ENCODE results near the gene DNAJC1.

Gene DNAJC1

DNA sequence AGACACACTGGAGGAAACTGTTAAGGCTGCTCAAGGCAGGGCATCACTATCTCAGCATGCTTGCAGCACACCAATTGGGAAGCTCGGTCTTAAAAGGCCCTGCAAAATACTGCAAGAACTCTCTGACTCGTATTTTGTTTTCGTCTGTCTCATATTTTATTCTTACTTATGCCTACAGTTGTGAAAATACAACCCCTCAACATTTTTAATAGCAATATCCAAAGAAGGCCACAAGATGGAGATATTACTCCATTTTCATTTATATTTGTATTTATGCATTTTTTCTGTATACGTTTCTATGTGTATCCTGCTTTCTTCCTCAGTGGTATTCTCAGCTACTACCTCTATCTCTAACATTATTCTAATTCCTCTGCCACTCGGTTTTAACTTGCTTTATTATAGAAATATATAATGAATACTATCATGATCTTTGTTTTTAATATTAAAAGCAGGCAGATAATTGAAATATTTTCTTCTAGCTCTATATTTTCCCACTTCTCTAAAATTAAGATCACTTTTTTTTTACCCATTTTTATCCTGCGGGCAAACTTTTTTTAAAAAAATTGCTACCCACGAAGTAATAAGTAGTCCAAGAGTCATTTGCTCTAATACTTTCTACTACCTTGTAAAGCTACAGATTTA, 10.0 kb downstream of the DNAJC1 start:
- no peak overlapping the region for H2AFZ ChIP-seq (ENCODE audit: low read depth, low read length, severe bottlenecking)
- no peak overlapping the region for H3K4me2 ChIP-seq (ENCODE audit: low read depth, low read length, poor library complexity, severe bottlenecking)
- TF ChIP-seq, protein P1, sequence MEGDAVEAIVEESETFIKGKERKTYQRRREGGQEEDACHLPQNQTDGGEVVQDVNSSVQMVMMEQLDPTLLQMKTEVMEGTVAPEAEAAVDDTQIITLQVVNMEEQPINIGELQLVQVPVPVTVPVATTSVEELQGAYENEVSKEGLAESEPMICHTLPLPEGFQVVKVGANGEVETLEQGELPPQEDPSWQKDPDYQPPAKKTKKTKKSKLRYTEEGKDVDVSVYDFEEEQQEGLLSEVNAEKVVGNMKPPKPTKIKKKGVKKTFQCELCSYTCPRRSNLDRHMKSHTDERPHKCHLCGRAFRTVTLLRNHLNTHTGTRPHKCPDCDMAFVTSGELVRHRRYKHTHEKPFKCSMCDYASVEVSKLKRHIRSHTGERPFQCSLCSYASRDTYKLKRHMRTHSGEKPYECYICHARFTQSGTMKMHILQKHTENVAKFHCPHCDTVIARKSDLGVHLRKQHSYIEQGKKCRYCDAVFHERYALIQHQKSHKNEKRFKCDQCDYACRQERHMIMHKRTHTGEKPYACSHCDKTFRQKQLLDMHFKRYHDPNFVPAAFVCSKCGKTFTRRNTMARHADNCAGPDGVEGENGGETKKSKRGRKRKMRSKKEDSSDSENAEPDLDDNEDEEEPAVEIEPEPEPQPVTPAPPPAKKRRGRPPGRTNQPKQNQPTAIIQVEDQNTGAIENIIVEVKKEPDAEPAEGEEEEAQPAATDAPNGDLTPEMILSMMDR (IDR thresholded peaks at IDR 0.05; ENCODE audit: insufficient read depth, low read length, poor library complexity, severe bottlenecking) = peak; percentile 28
- no peak for TF ChIP-seq EZH2phosphoT487 (conservative IDR thresholded peaks at IDR 0.05; ENCODE audit: low read length)
- no peaks in the 10 kb centered on the region for H3K36me3 ChIP-seq (ENCODE audit: low read length)
- H4K20me1 ChIP-seq (ENCODE audit: low read depth, low read length) = no peaks in the 10 kb centered on the region
- H3K27ac ChIP-seq (ENCODE audit: low read depth, low read length) = no peak overlapping the region
- no peak overlapping the region for H3K4me3 ChIP-seq (ENCODE audit: insufficient read depth, low read length, poor library complexity, severe bottlenecking)
- no peaks in the 10 kb centered on the region for H3K9me2 ChIP-seq (replicated peaks; ENCODE audit: insufficient read depth, low read length)
- no peaks in the 10 kb centered on the region for H3F3A ChIP-seq (ENCODE audit: insufficient read depth)
- H3K9ac ChIP-seq (ENCODE audit: low read length) = no peak overlapping the region
- no peaks in the 10 kb centered on the region for H3K79me2 ChIP-seq (ENCODE audit: insufficient read depth, low read length)
- H3K9me3 ChIP-seq (ENCODE audit: insufficient read depth, low read length) = no peaks in the 10 kb centered on the region
- H3K27me3 ChIP-seq (ENCODE audit: low read length) = no peaks in the 10 kb centered on the region

DNA sequence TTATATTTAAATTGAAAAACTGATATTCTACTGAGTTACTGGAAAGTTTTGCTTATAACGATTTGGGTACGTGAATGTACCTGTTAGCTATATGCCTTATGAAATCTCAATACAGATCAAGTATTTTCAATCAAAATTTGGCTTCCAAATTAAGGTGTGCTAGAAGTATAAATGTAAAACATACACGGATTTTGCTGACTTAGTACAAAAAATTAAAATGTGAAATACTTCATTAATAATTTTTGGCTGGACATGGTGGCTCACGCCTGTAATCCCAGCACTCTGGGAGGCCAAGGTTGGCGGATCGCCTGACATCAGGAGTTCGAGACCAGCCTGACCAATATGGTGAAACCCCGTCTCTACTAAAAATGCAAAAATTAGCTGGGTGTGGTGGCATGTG, 11.7 kb downstream of the DNAJC1 start:
- TF ChIP-seq, protein P1 (IDR thresholded peaks at IDR 0.05; ENCODE audit: insufficient read depth, low read length, poor library complexity, severe bottlenecking) = no peak
- no peak for TF ChIP-seq EZH2phosphoT487 (conservative IDR thresholded peaks at IDR 0.05; ENCODE audit: low read length)
- Histone ChIP-seq H3K36me3 (ENCODE audit: low read length) (no peaks in the 10 kb centered on the region), H2AFZ (ENCODE audit: low read depth, low read length, severe bottlenecking) (no peak overlapping the region), H3K27ac (ENCODE audit: low read depth, low read length) (no peak overlapping the region), H3K9ac (ENCODE audit: low read length) (no peak overlapping the region), H3K9me3 (ENCODE audit: insufficient read depth, low read length) (no peaks in the 10 kb centered on the region), H3K4me3 (ENCODE audit: insufficient read depth, low read length, poor library complexity, severe bottlenecking) (no peak overlapping the region), H3K9me2 (replicated peaks; ENCODE audit: insufficient read depth, low read length) (no peaks in the 10 kb centered on the region), H3F3A (ENCODE audit: insufficient read depth) (no peaks in the 10 kb centered on the region), H3K79me2 (ENCODE audit: insufficient read depth, low read length) (no peaks in the 10 kb centered on the region), H3K27me3 (ENCODE audit: low read length) (no peaks in the 10 kb centered on the region), H4K20me1 (ENCODE audit: low read depth, low read length) (0 out of 2 replicates have a peak, but pooled peaks cover 2% of the 10 kb centered on the region), H3K4me2 (ENCODE audit: low read depth, low read length, poor library complexity, severe bottlenecking) (no peak overlapping the region)

GRCh38 chr10:21990449-21990848, 13.1 kb downstream of the DNAJC1 start:
- H3K9me3 ChIP-seq (ENCODE audit: insufficient read depth, low read length) = no peaks in the 10 kb centered on the region
- no peaks in the 10 kb centered on the region for H3K79me2 ChIP-seq (ENCODE audit: insufficient read depth, low read length)
- H3K27ac ChIP-seq (ENCODE audit: low read depth, low read length) = no peak overlapping the region
- no peak overlapping the region for H2AFZ ChIP-seq (ENCODE audit: low read depth, low read length, severe bottlenecking)
- TF ChIP-seq, protein P1 (IDR thresholded peaks at IDR 0.05; ENCODE audit: insufficient read depth, low read length, poor library complexity, severe bottlenecking) = no peak
- no peak for TF ChIP-seq EZH2phosphoT487 (conservative IDR thresholded peaks at IDR 0.05; ENCODE audit: low read length)
- H3K9me2 ChIP-seq (replicated peaks; ENCODE audit: insufficient read depth, low read length) = no peaks in the 10 kb centered on the region
- no peak overlapping the region for H3K4me3 ChIP-seq (ENCODE audit: insufficient read depth, low read length, poor library complexity, severe bottlenecking)
- H3K27me3 ChIP-seq (ENCODE audit: low read length) = no peaks in the 10 kb centered on the region
- H4K20me1 ChIP-seq (ENCODE audit: low read depth, low read length) = 0 out of 2 replicates have a peak, but pooled peaks cover 2% of the 10 kb centered on the region
- H3K9ac ChIP-seq (ENCODE audit: low read length) = no peak overlapping the region
- no peak overlapping the region for H3K4me2 ChIP-seq (ENCODE audit: low read depth, low read length, poor library complexity, severe bottlenecking)
- H3F3A ChIP-seq (ENCODE audit: insufficient read depth) = no peaks in the 10 kb centered on the region
- H3K36me3 ChIP-seq (ENCODE audit: low read length) = no peaks in the 10 kb centered on the region
